HepG2 (cell line): ENCODE data around the gene TMEM258. TPM values are rescaled to one million over a fixed set of nuclear protein-coding genes. Genes with fewer than 3 reads are reported as not detected.

ENCODE experiments used
- BHLHE40 ChIP-seq: IDR thresholded peaks from 2 replicates; pipeline ENCODE4 v1.6.1; 2011; ENCODE audit warnings: low read length, improper control_type of control experiment
- EP300 ChIP-seq, 3 experiments: sonication (generic) in 1 of 3; formaldehyde crosslinking in 1 of 3; IDR thresholded peaks; 2 replicates each; pipeline versions ENCODE4 v1.5.1 to v1.6.1; 2011 to 2020; ENCODE audit warnings: low read depth in 2 of 3, low read length in 2 of 3, borderline replicate concordance in 1 of 3, improper control_type of control experiment in 1 of 3, mild to moderate bottlenecking in 1 of 3, missing genetic modification reagents in 1 of 3, moderate library complexity in 1 of 3
- MED1 ChIP-seq: sonication (generic); formaldehyde crosslinking; IDR thresholded peaks from 2 replicates; pipeline ENCODE4 v1.4.0; 2020; ENCODE audit warnings: missing genetic modification reagents
- MTF2 ChIP-seq: sonication (generic); formaldehyde crosslinking; IDR thresholded peaks from 2 replicates; pipeline ENCODE4 v1.5.0; 2020; ENCODE audit warnings: missing genetic modification reagents, borderline replicate concordance
- MYNN ChIP-seq: sonication (generic); formaldehyde crosslinking; IDR thresholded peaks from 2 replicates; pipeline ENCODE4 v1.4.0; 2020; ENCODE audit warnings: mild to moderate bottlenecking, low read depth, missing genetic modification reagents
- PLRG1 ChIP-seq: fragments of 450-650 bp; conservative IDR thresholded peaks from 2 replicates; pipeline ENCODE4 v1.6.1; 2016
- POLR2A ChIP-seq, 2 experiments: IDR thresholded peaks; 2 replicates each; pipeline ENCODE4 v1.6.1; 2011; ENCODE audit warnings: low read depth in 2 of 2, low read length in 2 of 2, mild to moderate bottlenecking in 1 of 2, moderate library complexity in 1 of 2; ENCODE audit not compliant: insufficient read depth in 1 of 2
- RFX1 ChIP-seq: fragments of 450-650 bp; IDR thresholded peaks from 2 replicates; pipeline ENCODE4 v1.6.1; 2017
- SKI ChIP-seq: fragments of 450-650 bp; IDR thresholded peaks from one replicate; pipeline ENCODE4 v1.6.1; 2018; ENCODE audit warnings: mild to moderate bottlenecking; ENCODE audit not compliant: partially characterized antibody
- TCF7 ChIP-seq: sonication (generic); IDR thresholded peaks from 2 replicates; pipeline ENCODE4 v1.6.1; 2016; ENCODE audit warnings: antibody characterized with exemption, low read depth
- ZBTB4 ChIP-seq: sonication (generic); formaldehyde crosslinking; IDR thresholded peaks from 2 replicates; pipeline ENCODE4 v1.4.0; 2020; ENCODE audit warnings: missing genetic modification reagents, mild to moderate bottlenecking, borderline replicate concordance
- ZHX2 ChIP-seq, 2 experiments: sonication (generic) in 1 of 2; formaldehyde crosslinking in 1 of 2; IDR thresholded peaks; 2 replicates each; pipeline versions ENCODE4 v1.6.1 to v1.9.0; 2014 to 2022; ENCODE audit warnings: antibody characterized with exemption in 1 of 2, borderline replicate concordance in 1 of 2, inconsistent platforms in 1 of 2, low read depth in 1 of 2, missing genetic modification reagents in 1 of 2
- ZMYM3 ChIP-seq: sonication (generic); formaldehyde crosslinking; IDR thresholded peaks from 2 replicates; pipeline ENCODE4 v1.5.1; 2020; ENCODE audit warnings: mild to moderate bottlenecking, missing genetic modification reagents
- ZMYM4 ChIP-seq: sonication (generic); formaldehyde crosslinking; IDR thresholded peaks from 2 replicates; pipeline ENCODE4 v1.8.1; 2023; ENCODE audit warnings: mild to moderate bottlenecking, missing genetic modification reagents
- polyA plus RNA-seq, 8 experiments: library from polyadenylated mRNA; depleted of rRNA in 3 of 8; stranded (reverse) in 7 of 8; unstranded in 1 of 8; fragments of >200 nt; fragmentation: Illumina TruSeq in 4 of 8; extraction: Trizol in 4 of 8; gene quantifications; 2 replicates each; pipeline versions ENCODE4 v1.2.1 to v1.2.3, GENCODE V29; 2011 to 2016; ENCODE audit warnings: low read depth in 4 of 8, missing spikeins in 1 of 8, mixed read lengths in 1 of 8; ENCODE audit not compliant: insufficient read depth in 1 of 8
- total RNA-seq, 5 experiments: library from RNA; depleted of rRNA; stranded (reverse); fragments of >200 nt; fragmentation: Illumina TruSeq; extraction: Trizol; gene quantifications; 2 replicates each; pipeline ENCODE4 v1.2.3, GENCODE V29; 2016; ENCODE audit warnings: low read depth in 1 of 5
- TF ChIP-seq, protein P1 (sequence below): sonication (generic); formaldehyde crosslinking; IDR thresholded peaks from 2 replicates; pipeline ENCODE4 v1.4.0; 2020; ENCODE audit warnings: mild to moderate bottlenecking, missing genetic modification reagents
- TF ChIP-seq, protein P2 (sequence below): sonication (generic); formaldehyde crosslinking; IDR thresholded peaks from 2 replicates; pipeline ENCODE4 v1.4.0; 2020; ENCODE audit warnings: missing genetic modification reagents, borderline replicate concordance

TMEM258 gene
- total and polyA plus RNA-seq, 2 of the 13 experiments (the other 11 are each of a cell fraction or from before 2014, with no cell fraction given) = 175 to 424 TPM

- no peak for TF ChIP-seq EP300 (IDR thresholded peaks at IDR 0.05; ENCODE audit: low read depth in 2 of 2, low read length in 2 of 2)
- no peak for TF ChIP-seq EP300 (CRISPR knock-in tag; IDR thresholded peaks at IDR 0.05; ENCODE audit: borderline replicate concordance)
- TF ChIP-seq MYNN (CRISPR knock-in tag) = 0 out of 2 replicates have a peak, but pooled peaks have one; percentile 35
- no peak for TF ChIP-seq SKI
- TF ChIP-seq BHLHE40 = no peak
- no peak for TF ChIP-seq TCF7
- TF ChIP-seq ZHX2 (IDR thresholded peaks at IDR 0.05; ENCODE audit: low read depth) = no peak
- no peak for TF ChIP-seq ZHX2 (CRISPR knock-in tag; IDR thresholded peaks at IDR 0.05; ENCODE audit: borderline replicate concordance)
- TF ChIP-seq POLR2A (IDR thresholded peaks at IDR 0.05; ENCODE audit: insufficient read depth in 1 of 2, low read depth in 2 of 2, low read length in 2 of 2) = peak in 1 of 2 experiments; percentile 69; a peak in 1 of 4 replicates
- TF ChIP-seq, protein P1, sequence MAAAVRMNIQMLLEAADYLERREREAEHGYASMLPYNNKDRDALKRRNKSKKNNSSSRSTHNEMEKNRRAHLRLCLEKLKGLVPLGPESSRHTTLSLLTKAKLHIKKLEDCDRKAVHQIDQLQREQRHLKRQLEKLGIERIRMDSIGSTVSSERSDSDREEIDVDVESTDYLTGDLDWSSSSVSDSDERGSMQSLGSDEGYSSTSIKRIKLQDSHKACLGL (CRISPR knock-in tag) = no peak
- no peak for TF ChIP-seq RFX1
- no peak for TF ChIP-seq PLRG1
- TF ChIP-seq ZBTB4 (CRISPR knock-in tag) = no peak
- no peak for TF ChIP-seq MED1 (CRISPR knock-in tag)
- 0 out of 2 replicates have a peak, but pooled peaks have one; percentile 13 for TF ChIP-seq ZMYM4 (CRISPR knock-in tag)
- no peak for TF ChIP-seq MTF2 (CRISPR knock-in tag)
- no peak for TF ChIP-seq ZMYM3 (CRISPR knock-in tag)
- TF ChIP-seq, protein P2, sequence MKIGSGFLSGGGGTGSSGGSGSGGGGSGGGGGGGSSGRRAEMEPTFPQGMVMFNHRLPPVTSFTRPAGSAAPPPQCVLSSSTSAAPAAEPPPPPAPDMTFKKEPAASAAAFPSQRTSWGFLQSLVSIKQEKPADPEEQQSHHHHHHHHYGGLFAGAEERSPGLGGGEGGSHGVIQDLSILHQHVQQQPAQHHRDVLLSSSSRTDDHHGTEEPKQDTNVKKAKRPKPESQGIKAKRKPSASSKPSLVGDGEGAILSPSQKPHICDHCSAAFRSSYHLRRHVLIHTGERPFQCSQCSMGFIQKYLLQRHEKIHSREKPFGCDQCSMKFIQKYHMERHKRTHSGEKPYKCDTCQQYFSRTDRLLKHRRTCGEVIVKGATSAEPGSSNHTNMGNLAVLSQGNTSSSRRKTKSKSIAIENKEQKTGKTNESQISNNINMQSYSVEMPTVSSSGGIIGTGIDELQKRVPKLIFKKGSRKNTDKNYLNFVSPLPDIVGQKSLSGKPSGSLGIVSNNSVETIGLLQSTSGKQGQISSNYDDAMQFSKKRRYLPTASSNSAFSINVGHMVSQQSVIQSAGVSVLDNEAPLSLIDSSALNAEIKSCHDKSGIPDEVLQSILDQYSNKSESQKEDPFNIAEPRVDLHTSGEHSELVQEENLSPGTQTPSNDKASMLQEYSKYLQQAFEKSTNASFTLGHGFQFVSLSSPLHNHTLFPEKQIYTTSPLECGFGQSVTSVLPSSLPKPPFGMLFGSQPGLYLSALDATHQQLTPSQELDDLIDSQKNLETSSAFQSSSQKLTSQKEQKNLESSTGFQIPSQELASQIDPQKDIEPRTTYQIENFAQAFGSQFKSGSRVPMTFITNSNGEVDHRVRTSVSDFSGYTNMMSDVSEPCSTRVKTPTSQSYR (CRISPR knock-in tag) = no peak
Measured at GRCh38 chr11:61814247-61814957, 22.0 kb upstream of the TMEM258 start (continued).
